SK-N-SH treated with all-trans-retinoic acid at 6 μM for 48 hours (cell line): ENCODE measurements around the gene TTBK2.

Experiments used
- ATAC-seq: fragments of 200-7000 bp; cut with Tn5 transposase; 3 replicates; pipeline ENCODE4 v1.9.1; 2020; ENCODE audit warnings: mild to moderate bottlenecking, moderate library complexity
- ARNTL ChIP-seq: fragments of 450-650 bp; formaldehyde crosslinking; IDR thresholded peaks from 2 replicates; pipeline ENCODE4 v1.5.0; 2020; ENCODE audit warnings: low read depth, mild to moderate bottlenecking, moderate library complexity, borderline replicate concordance
- BACH2 ChIP-seq: fragments of 250-450 bp; sonication (Bioruptor Pico); IDR thresholded peaks from 2 replicates; pipeline ENCODE4 v1.9.0; 2021; ENCODE audit warnings: mild to moderate bottlenecking, borderline replicate concordance
- CSDC2 ChIP-seq: fragments of 250-450 bp; sonication (Bioruptor Pico); IDR thresholded peaks from 2 replicates; pipeline ENCODE4 v1.5.0; 2020; ENCODE audit warnings: mild to moderate bottlenecking, moderate library complexity
- ESRRG ChIP-seq: fragments of 250-450 bp; sonication (Bioruptor Pico); IDR thresholded peaks from 2 replicates; pipeline ENCODE4 v1.6.1; 2021; ENCODE audit warnings: mild to moderate bottlenecking
- GLIS3 ChIP-seq: fragments of 250-450 bp; sonication (Bioruptor Pico); IDR thresholded peaks from 2 replicates; pipeline ENCODE4 v1.5.0; 2020; ENCODE audit warnings: mild to moderate bottlenecking, moderate library complexity
- ISL1 ChIP-seq: fragments of 250-450 bp; sonication (Bioruptor Pico); IDR thresholded peaks from 2 replicates; pipeline ENCODE4 v2.1.2; 2022; ENCODE audit warnings: mild to moderate bottlenecking, moderate library complexity
- OSR1 ChIP-seq: fragments of 250-450 bp; sonication (Bioruptor Pico); IDR thresholded peaks from 2 replicates; pipeline ENCODE4 v1.8.0; 2022; ENCODE audit warnings: moderate library complexity, mild to moderate bottlenecking, inconsistent platforms
- PPARA ChIP-seq: fragments of 250-450 bp; sonication (Bioruptor Pico); IDR thresholded peaks from 2 replicates; pipeline ENCODE4 v1.5.0; 2020; ENCODE audit warnings: mild to moderate bottlenecking, borderline replicate concordance
- RARB ChIP-seq: fragments of 250-450 bp; sonication (Bioruptor Pico); IDR thresholded peaks from 2 replicates; pipeline ENCODE4 v1.8.0; 2021; ENCODE audit warnings: mild to moderate bottlenecking, moderate library complexity
- SNAI2 ChIP-seq: fragments of 250-450 bp; sonication (Bioruptor Pico); IDR thresholded peaks from 2 replicates; pipeline ENCODE4 v1.5.0; 2020; ENCODE audit warnings: mild to moderate bottlenecking, moderate library complexity
- TCF4 ChIP-seq: fragments of 250-450 bp; sonication (Bioruptor Pico); IDR thresholded peaks from 2 replicates; pipeline ENCODE4 v1.8.0; 2021; ENCODE audit warnings: mild to moderate bottlenecking, moderate library complexity, borderline replicate concordance
- ZFP3 ChIP-seq: fragments of 250-450 bp; sonication (Bioruptor Pico); IDR thresholded peaks from 2 replicates; pipeline ENCODE4 v1.5.0; 2020; ENCODE audit warnings: mild to moderate bottlenecking, moderate library complexity
- ZFP30 ChIP-seq: fragments of 450-650 bp; formaldehyde crosslinking; IDR thresholded peaks from 2 replicates; pipeline ENCODE4 v1.5.0; 2022; ENCODE audit warnings: mild to moderate bottlenecking, moderate library complexity
- ZNF8 ChIP-seq: fragments of 450-650 bp; formaldehyde crosslinking; IDR thresholded peaks from 2 replicates; pipeline ENCODE4 v1.5.0; 2020; ENCODE audit warnings: mild to moderate bottlenecking, moderate library complexity
- TF ChIP-seq, protein P1 (sequence below): fragments of 250-450 bp; sonication (Bioruptor Pico); IDR thresholded peaks from 2 replicates; pipeline ENCODE4 v1.5.1; 2021; ENCODE audit warnings: mild to moderate bottlenecking, moderate library complexity
- TF ChIP-seq, protein P2 (sequence below): fragments of 250-450 bp; sonication (Bioruptor Pico); IDR thresholded peaks from 2 replicates; pipeline ENCODE4 v1.5.1; 2020; ENCODE audit warnings: low read depth, mild to moderate bottlenecking, moderate library complexity
- TF ChIP-seq, protein P3 (sequence below): fragments of 250-450 bp; sonication (Bioruptor Pico); IDR thresholded peaks from 2 replicates; pipeline ENCODE4 v1.5.0; 2020; ENCODE audit warnings: mild to moderate bottlenecking, moderate library complexity
- TF ChIP-seq, protein P4 (sequence below): fragments of 250-450 bp; sonication (Bioruptor Pico); IDR thresholded peaks from 2 replicates; pipeline ENCODE4 v1.8.0; 2020; ENCODE audit warnings: mild to moderate bottlenecking, moderate library complexity, borderline replicate concordance

TTBK2 gene

DNA sequence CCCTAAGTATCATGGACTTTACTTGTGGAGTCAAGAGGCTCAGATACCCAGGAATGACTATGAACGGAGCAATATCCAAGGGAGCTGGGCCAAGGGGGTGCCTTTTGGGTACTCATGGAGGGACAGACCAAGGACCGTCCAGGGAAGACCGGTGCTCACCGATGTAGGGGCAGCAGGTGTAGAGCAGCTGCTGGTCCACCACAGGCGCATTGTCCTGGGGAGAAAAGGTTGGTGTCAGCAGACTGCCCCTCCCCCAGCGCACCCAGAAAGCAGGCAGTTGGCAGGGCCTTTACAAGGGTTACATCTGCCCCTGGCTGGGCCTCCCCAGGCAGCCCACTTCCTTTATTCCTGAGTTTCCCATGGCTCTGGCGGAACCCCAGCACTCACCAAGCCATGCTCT lies 191.2 kb downstream of the TTBK2 start (continued):
- TF ChIP-seq, protein P1, sequence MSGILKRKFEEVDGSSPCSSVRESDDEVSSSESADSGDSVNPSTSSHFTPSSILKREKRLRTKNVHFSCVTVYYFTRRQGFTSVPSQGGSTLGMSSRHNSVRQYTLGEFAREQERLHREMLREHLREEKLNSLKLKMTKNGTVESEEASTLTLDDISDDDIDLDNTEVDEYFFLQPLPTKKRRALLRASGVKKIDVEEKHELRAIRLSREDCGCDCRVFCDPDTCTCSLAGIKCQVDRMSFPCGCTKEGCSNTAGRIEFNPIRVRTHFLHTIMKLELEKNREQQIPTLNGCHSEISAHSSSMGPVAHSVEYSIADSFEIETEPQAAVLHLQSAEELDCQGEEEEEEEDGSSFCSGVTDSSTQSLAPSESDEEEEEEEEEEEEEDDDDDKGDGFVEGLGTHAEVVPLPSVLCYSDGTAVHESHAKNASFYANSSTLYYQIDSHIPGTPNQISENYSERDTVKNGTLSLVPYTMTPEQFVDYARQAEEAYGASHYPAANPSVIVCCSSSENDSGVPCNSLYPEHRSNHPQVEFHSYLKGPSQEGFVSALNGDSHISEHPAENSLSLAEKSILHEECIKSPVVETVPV (CRISPR knock-in tag): no peak
- TF ChIP-seq BACH2 (CRISPR knock-in tag) (no peak), SNAI2 (CRISPR knock-in tag) (no peak), ISL1 (CRISPR knock-in tag) (no peak)

DNA sequence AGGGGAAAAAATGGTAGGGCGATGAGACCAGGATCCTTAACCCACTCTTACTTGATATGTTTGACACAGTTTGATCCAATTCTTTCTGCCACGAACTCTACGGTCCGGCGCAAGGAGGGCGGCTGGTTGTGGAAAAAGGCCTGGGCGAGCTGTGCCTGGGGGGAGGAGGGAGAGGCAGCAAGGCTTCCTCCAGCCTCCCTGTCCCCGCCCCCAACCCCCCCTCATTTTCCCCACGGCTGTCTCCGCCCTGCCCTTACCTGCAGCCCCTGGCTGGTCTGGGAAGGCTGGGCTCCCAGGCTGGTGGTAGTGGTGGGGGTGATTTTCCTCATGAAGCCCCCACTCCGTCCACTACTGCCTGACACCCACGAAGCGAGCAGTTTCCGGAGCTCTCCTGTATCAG lies 191.6 kb downstream of the TTBK2 start:
- TF ChIP-seq, protein P2, sequence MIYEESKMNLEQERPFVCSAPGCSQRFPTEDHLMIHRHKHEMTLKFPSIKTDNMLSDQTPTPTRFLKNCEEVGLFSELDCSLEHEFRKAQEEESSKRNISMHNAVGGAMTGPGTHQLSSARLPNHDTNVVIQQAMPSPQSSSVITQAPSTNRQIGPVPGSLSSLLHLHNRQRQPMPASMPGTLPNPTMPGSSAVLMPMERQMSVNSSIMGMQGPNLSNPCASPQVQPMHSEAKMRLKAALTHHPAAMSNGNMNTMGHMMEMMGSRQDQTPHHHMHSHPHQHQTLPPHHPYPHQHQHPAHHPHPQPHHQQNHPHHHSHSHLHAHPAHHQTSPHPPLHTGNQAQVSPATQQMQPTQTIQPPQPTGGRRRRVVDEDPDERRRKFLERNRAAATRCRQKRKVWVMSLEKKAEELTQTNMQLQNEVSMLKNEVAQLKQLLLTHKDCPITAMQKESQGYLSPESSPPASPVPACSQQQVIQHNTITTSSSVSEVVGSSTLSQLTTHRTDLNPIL: no peak
- ATAC-seq: no peak

DNA sequence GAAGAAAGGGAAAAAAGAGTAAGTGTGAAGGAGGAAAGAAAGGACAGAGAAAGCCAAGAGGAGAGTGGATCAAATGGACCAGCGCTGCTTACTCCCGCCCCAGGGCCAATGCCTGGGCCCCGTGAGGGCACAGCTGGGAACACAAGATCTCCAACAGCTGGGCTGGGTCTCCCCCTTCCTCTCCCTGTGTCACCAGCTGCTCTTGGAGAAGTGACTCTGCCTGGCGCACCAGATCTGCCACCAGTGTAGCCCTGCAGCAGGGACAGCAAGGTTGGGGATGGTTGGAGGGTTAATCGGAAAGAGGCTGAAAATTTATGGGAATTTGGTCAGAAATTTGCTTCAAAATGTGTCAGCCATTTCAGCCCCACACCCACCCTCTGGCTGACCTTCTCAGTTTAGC lies 192.0 kb downstream of the TTBK2 start:
- ATAC-seq: no peak
- TF ChIP-seq GLIS3 (CRISPR knock-in tag) (no peak), RARB (no peak), BACH2 (CRISPR knock-in tag) (no peak), ARNTL (CRISPR knock-in tag) (no peak), ZFP30 (no peak), ZFP3 (CRISPR knock-in tag) (no peak), TCF4 (CRISPR knock-in tag) (no peak), ISL1 (CRISPR knock-in tag) (no peak)
- TF ChIP-seq, protein P3, sequence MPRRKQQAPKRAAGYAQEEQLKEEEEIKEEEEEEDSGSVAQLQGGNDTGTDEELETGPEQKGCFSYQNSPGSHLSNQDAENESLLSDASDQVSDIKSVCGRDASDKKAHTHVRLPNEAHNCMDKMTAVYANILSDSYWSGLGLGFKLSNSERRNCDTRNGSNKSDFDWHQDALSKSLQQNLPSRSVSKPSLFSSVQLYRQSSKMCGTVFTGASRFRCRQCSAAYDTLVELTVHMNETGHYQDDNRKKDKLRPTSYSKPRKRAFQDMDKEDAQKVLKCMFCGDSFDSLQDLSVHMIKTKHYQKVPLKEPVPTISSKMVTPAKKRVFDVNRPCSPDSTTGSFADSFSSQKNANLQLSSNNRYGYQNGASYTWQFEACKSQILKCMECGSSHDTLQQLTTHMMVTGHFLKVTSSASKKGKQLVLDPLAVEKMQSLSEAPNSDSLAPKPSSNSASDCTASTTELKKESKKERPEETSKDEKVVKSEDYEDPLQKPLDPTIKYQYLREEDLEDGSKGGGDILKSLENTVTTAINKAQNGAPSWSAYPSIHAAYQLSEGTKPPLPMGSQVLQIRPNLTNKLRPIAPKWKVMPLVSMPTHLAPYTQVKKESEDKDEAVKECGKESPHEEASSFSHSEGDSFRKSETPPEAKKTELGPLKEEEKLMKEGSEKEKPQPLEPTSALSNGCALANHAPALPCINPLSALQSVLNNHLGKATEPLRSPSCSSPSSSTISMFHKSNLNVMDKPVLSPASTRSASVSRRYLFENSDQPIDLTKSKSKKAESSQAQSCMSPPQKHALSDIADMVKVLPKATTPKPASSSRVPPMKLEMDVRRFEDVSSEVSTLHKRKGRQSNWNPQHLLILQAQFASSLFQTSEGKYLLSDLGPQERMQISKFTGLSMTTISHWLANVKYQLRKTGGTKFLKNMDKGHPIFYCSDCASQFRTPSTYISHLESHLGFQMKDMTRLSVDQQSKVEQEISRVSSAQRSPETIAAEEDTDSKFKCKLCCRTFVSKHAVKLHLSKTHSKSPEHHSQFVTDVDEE: no peak
- TF ChIP-seq, protein P4, sequence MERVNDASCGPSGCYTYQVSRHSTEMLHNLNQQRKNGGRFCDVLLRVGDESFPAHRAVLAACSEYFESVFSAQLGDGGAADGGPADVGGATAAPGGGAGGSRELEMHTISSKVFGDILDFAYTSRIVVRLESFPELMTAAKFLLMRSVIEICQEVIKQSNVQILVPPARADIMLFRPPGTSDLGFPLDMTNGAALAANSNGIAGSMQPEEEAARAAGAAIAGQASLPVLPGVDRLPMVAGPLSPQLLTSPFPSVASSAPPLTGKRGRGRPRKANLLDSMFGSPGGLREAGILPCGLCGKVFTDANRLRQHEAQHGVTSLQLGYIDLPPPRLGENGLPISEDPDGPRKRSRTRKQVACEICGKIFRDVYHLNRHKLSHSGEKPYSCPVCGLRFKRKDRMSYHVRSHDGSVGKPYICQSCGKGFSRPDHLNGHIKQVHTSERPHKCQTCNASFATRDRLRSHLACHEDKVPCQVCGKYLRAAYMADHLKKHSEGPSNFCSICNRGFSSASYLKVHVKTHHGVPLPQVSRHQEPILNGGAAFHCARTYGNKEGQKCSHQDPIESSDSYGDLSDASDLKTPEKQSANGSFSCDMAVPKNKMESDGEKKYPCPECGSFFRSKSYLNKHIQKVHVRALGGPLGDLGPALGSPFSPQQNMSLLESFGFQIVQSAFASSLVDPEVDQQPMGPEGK: no peak

DNA sequence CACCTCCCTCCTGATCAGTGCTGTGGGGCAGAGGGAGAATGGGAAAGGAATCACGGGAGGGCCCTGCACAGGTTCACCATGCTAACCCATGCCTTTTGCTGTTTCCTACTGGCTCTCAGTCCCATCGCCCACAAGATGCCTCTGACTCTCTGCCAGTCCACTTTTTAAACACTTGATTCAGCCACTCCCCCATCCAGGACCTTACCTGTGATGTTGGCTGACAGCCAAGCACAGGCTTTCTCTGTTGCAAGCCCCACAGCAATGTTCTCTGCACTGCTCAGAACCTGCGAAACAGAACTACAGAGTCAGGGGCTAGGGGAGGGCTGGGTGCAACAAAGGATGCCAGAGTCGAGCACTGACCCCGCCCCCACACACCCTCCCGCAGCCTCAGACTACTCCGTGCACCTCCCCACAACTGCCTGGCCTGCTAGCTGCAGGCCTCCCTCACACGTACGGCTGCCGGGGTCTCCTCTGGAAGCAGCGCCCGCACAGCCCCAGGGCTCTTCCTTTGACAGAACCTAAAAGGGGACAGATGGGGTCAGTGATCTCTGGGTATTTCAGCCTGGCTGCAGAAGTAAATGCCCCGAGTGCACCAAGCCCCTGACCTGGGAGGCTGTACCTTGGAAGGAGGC lies 192.7 kb downstream of the TTBK2 start:
- TF ChIP-seq RARB: no peak
- TF ChIP-seq, protein P4: no peak
- TF ChIP-seq OSR1 (CRISPR knock-in tag): no peak
- TF ChIP-seq ISL1 (CRISPR knock-in tag): no peak
- no peak for TF ChIP-seq ZFP3 (CRISPR knock-in tag)
- no peak for TF ChIP-seq CSDC2 (CRISPR knock-in tag)
- no peak for TF ChIP-seq ESRRG (CRISPR knock-in tag)
- TF ChIP-seq ZNF8 (CRISPR knock-in tag): no peak
- no peak for TF ChIP-seq ARNTL (CRISPR knock-in tag)
- no peak for TF ChIP-seq TCF4 (CRISPR knock-in tag)
- TF ChIP-seq PPARA (CRISPR knock-in tag): no peak
- ATAC-seq: no peak
